Panc1 (cell line): Measurements from ENCODE around the gene KAT5. TPM values are rescaled to one million over a fixed set of nuclear protein-coding genes. Genes with fewer than 3 reads are reported as not detected.

Source experiments
- ATAC-seq: fragments of 200-7000 bp; cut with Tn5 transposase; 2 replicates; pipeline ENCODE4 v1.9.1; 2020; ENCODE audit warnings: mild to moderate bottlenecking, moderate library complexity
- BruUV-seq: library from RNA; stranded (reverse); fragments of 400-500 nt; replicated peaks from 2 replicates; lab custom pipeline; 2021; lab: Mats Ljungman, UMichigan
- CTCF ChIA-PET: fragments of 300-600 bp; sonication (Branson Sonifier 250); formaldehyde crosslinking; loops from one replicate; lab custom pipeline; 2022; ENCODE audit warnings: antibody characterized with exemption; lab: Charles Lee
- POLR2A ChIA-PET: fragments of 300-600 bp; sonication (Branson Sonifier 250); formaldehyde crosslinking; loops from one replicate; lab custom pipeline; 2022; ENCODE audit warnings: antibody characterized with exemption; lab: Charles Lee
- DNase-seq: peaks from one replicate; pipeline ENCODE4 v3.0.0-alpha.2; 2010; ENCODE audit warnings: low read depth, low spot score
- H3K27ac ChIP-seq: 2 replicates; pipeline ENCODE4 v1.5.1; 2011; ENCODE audit warnings: mild to moderate bottlenecking, low read length, inconsistent platforms
- H3K27me3 ChIP-seq: fragments of 200-500 bp; sonication (Bioruptor generic); 2 replicates; pipeline ENCODE4 v1.6.0; 2014; ENCODE audit warnings: low read length, inconsistent platforms; ENCODE audit not compliant: control insufficient read depth, insufficient read depth
- H3K36me3 ChIP-seq: fragments of 200-500 bp; sonication (Bioruptor generic); 2 replicates; pipeline ENCODE4 v1.5.1; 2014; ENCODE audit warnings: inconsistent platforms, mild to moderate bottlenecking, low read length, moderate library complexity; ENCODE audit not compliant: control insufficient read depth, insufficient read depth
- H3K4me1 ChIP-seq: 2 replicates; pipeline ENCODE4 v1.5.1; 2011; ENCODE audit warnings: inconsistent platforms, mild to moderate bottlenecking, low read length, moderate library complexity; ENCODE audit not compliant: control insufficient read depth, insufficient read depth
- H3K4me3 ChIP-seq, 2 experiments: 2 replicates each; pipeline ENCODE4 v1.5.1; 2011 to 2012; ENCODE audit warnings: low read depth in 2 of 2, low read length in 2 of 2, mild to moderate bottlenecking in 2 of 2, inconsistent platforms in 1 of 2, moderate library complexity in 1 of 2
- H3K9me3 ChIP-seq: fragments of 200-500 bp; sonication (Bioruptor generic); 2 replicates; pipeline ENCODE4 v1.5.1; 2014; ENCODE audit warnings: low read depth, mild to moderate bottlenecking, inconsistent platforms, low read length, moderate library complexity; ENCODE audit not compliant: control insufficient read depth, insufficient read depth
- POLR2AphosphoS5 ChIP-seq: IDR thresholded peaks from 2 replicates; pipeline ENCODE4 v1.6.1; 2012; ENCODE audit warnings: mild to moderate bottlenecking, low read depth, low read length, moderate library complexity
- REST ChIP-seq, 2 experiments: IDR thresholded peaks; 2 replicates each; pipeline ENCODE4 v1.6.1; 2011 to 2012; ENCODE audit warnings: low read depth in 2 of 2, control low read depth in 1 of 2, low read length in 1 of 2, mild to moderate bottlenecking in 1 of 2, moderate library complexity in 1 of 2; ENCODE audit not compliant: insufficient read depth in 1 of 2
- SIN3A ChIP-seq: IDR thresholded peaks from 2 replicates; pipeline ENCODE4 v1.6.1; 2012; ENCODE audit warnings: low read depth, mild to moderate bottlenecking, low read length, moderate library complexity, borderline replicate concordance; ENCODE audit not compliant: insufficient read depth
- TCF7L2 ChIP-seq: IDR thresholded peaks from 2 replicates; pipeline ENCODE4 v1.6.1; 2011; ENCODE audit warnings: mild to moderate bottlenecking, low read depth, low read length, inconsistent platforms
- in situ Hi-C: cut with HindIII; loops from 2 replicates; pipeline ENCODE4 v1.10.0; 2016; ENCODE audit warnings: low sequenced_read_pairs, low pct_unique_long_range_greater_than_20kb
- intact Hi-C: fragments of 100-400 bp; cut with micrococcal nuclease; formaldehyde crosslinking; loops from one replicate; pipeline ENCODE4 v1.10.0; 2022; ENCODE audit not compliant: unreplicated experiment
- total RNA-seq: library from RNA; stranded (reverse); gene quantifications from one replicate; pipeline ENCODE4 v1.2.1, GENCODE V29; 2021; ENCODE audit not compliant: unreplicated experiment
- TF ChIP-seq, protein P1 (sequence below): fragments of 450-650 bp; IDR thresholded peaks from 2 replicates; pipeline ENCODE4 v1.5.1; 2017; ENCODE audit warnings: mild to moderate bottlenecking

Gene KAT5
- total RNA-seq, 1 experiment from 2014 or later: 84.2 TPM

DNA sequence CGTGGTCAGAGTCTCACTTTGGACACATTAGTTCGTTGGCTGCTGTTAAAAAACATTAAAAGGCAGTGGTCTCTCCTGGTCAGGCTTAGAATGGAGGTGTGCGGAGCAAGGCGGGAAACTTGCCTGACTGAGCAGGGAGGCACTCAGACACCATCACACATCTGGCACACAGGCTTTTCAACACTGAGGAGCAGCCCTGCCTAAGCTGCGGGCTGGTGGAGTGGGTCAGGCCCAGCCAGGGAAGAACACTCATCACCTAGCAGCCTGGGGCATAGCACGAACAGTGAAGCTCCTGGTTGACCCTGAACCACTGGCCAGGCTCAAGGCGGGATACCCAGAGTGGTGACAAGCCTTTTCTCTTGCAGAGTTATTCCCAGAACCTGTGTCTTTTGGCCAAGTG, 4.2 kb downstream of the KAT5 start:
- Histone ChIP-seq H3K9me3 (no peaks in the 10 kb centered on the region), H3K36me3 (peaks cover 24% of the 10 kb centered on the region; the same call in 1 of the 2 replicates), H3K27me3 (no peaks in the 10 kb centered on the region), H3K4me1 (peaks cover 21% of the 10 kb centered on the region), H3K4me3 (no peak overlapping the region), H3K27ac (no peak overlapping the region)
- intact Hi-C loops (no loop called here), in situ Hi-C loops (no loop called here)
- BruUV-seq: no TSS peak
- POLR2A ChIA-PET: no interaction called here
- CTCF ChIA-PET: no interaction called here
- DNase-seq: no peak
- no peak for ATAC-seq
- TF ChIP-seq TCF7L2 (no peak), POLR2AphosphoS5 (no peak; the same call in 1 of the 2 replicates), REST (IDR thresholded peaks at IDR 0.05; ENCODE audit: insufficient read depth in 1 of 2, low read depth in 2 of 2, low read length in 1 of 2) (no peak), SIN3A (no peak)
- TF ChIP-seq, protein P1, sequence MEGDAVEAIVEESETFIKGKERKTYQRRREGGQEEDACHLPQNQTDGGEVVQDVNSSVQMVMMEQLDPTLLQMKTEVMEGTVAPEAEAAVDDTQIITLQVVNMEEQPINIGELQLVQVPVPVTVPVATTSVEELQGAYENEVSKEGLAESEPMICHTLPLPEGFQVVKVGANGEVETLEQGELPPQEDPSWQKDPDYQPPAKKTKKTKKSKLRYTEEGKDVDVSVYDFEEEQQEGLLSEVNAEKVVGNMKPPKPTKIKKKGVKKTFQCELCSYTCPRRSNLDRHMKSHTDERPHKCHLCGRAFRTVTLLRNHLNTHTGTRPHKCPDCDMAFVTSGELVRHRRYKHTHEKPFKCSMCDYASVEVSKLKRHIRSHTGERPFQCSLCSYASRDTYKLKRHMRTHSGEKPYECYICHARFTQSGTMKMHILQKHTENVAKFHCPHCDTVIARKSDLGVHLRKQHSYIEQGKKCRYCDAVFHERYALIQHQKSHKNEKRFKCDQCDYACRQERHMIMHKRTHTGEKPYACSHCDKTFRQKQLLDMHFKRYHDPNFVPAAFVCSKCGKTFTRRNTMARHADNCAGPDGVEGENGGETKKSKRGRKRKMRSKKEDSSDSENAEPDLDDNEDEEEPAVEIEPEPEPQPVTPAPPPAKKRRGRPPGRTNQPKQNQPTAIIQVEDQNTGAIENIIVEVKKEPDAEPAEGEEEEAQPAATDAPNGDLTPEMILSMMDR: no peak

DNA sequence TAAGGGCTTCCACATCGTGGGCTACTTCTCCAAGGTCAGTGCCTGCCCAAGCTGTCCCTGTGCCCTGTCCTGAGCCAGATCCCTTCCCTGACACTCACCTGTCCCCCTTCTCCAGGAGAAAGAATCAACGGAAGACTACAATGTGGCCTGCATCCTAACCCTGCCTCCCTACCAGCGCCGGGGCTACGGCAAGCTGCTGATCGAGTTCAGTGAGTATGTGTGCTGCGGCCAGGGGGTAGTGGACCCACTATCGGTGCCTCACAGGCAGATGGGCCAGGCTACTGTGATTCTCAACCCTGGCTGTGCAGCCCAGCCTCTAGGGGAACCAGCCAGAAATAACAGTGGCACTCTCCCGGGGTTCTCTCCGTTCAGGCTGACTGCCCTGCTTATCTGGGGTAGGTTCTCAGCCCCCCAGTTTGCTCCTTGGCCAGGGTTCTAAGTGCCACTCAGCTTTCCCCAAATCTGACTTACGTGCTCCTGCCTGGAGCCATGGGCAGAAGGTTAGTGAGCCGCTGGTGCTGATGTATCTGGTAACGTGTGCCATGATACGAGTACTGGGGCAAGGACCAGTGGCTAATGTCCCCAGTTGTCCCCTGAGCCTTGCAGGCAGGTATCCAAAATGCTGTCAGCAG, 4.8 kb downstream of the KAT5 start:
- ATAC-seq (no peak), DNase-seq (no peak)
- Histone ChIP-seq H3K4me3 (no peak overlapping the region), H3K27ac (no peak overlapping the region), H3K9me3 (no peaks in the 10 kb centered on the region), H3K36me3 (peaks cover 24% of the 10 kb centered on the region; the same call in 1 of the 2 replicates), H3K27me3 (no peaks in the 10 kb centered on the region), H3K4me1 (peaks cover 21% of the 10 kb centered on the region)
- in situ Hi-C loops: no loop called here
- ChIA-PET CTCF (no interaction called here), POLR2A (no interaction called here)
- TF ChIP-seq REST (IDR thresholded peaks at IDR 0.05; ENCODE audit: insufficient read depth in 1 of 2, low read depth in 2 of 2, low read length in 1 of 2): no peak
- TF ChIP-seq, protein P1: no peak
- no TSS peak for BruUV-seq
- intact Hi-C loops: no loop called here
